BLaER1 (cell line): ENCODE data around the gene PRKAG1.

Source experiments
- H3K27ac ChIP-seq: shearing (Covaris generic); formaldehyde crosslinking; 2 replicates; pipeline ENCODE4 v1.8.1; 2022
- H3K27me3 ChIP-seq: shearing (Covaris generic); formaldehyde crosslinking; 2 replicates; pipeline ENCODE4 v1.8.1; 2022
- H3K36me3 ChIP-seq: shearing (Covaris generic); formaldehyde crosslinking; 2 replicates; pipeline ENCODE4 v1.8.1; 2022
- H3K4me1 ChIP-seq: shearing (Covaris generic); formaldehyde crosslinking; 2 replicates; pipeline ENCODE4 v1.8.1; 2022
- H3K4me2 ChIP-seq: shearing (Covaris generic); formaldehyde crosslinking; 2 replicates; pipeline ENCODE4 v1.8.1; 2022
- H3K4me3 ChIP-seq: shearing (Covaris generic); formaldehyde crosslinking; 2 replicates; pipeline ENCODE4 v1.8.1; 2022
- H3K9ac ChIP-seq: shearing (Covaris generic); formaldehyde crosslinking; 2 replicates; pipeline ENCODE4 v1.8.1; 2022
- H3K9me3 ChIP-seq: shearing (Covaris generic); formaldehyde crosslinking; 2 replicates; pipeline ENCODE4 v1.8.1; 2022
- H4K20me1 ChIP-seq: shearing (Covaris generic); formaldehyde crosslinking; 2 replicates; pipeline ENCODE4 v1.8.1; 2022
- Cebpa-rat ChIP-seq: shearing (Covaris generic); IDR thresholded peaks from 2 replicates; pipeline ENCODE4 v1.8.1; 2022

PRKAG1 gene

GRCh38 chr12:49050507-49051372 lies 32.2 kb upstream of the PRKAG1 start:
- H4K20me1 ChIP-seq, result peaks cover 100% of the 10 kb centered on the region
- no peaks in the 10 kb centered on the region for H3K27me3 ChIP-seq
- H3K9ac ChIP-seq, result no peak overlapping the region
- no peak overlapping the region for H3K4me2 ChIP-seq
- no peak for TF ChIP-seq Cebpa-rat
- no peak overlapping the region for H3K4me3 ChIP-seq
- no peaks in the 10 kb centered on the region for H3K9me3 ChIP-seq
- no peak overlapping the region for H3K27ac ChIP-seq
- peaks cover 8% of the 10 kb centered on the region for H3K4me1 ChIP-seq
- peaks cover 100% of the 10 kb centered on the region for H3K36me3 ChIP-seq

GRCh38 chr12:49049566-49050224 lies 31.1 kb upstream of the PRKAG1 start:
- Histone ChIP-seq H3K36me3 (peaks cover 100% of the 10 kb centered on the region), H3K4me2 (no peak overlapping the region)

GRCh38 chr12:49048953-49049352 lies 30.4 kb upstream of the PRKAG1 start:
- H3K27me3 ChIP-seq, result no peaks in the 10 kb centered on the region
- H3K36me3 ChIP-seq, result peaks cover 100% of the 10 kb centered on the region
- no peaks in the 10 kb centered on the region for H3K4me1 ChIP-seq
- H3K9ac ChIP-seq, result no peak overlapping the region
- peaks cover 100% of the 10 kb centered on the region for H4K20me1 ChIP-seq
- H3K9me3 ChIP-seq, result no peaks in the 10 kb centered on the region
- no peak overlapping the region for H3K4me2 ChIP-seq
- no peak overlapping the region for H3K4me3 ChIP-seq
- H3K27ac ChIP-seq, result no peak overlapping the region
- TF ChIP-seq Cebpa-rat, result no peak

More at GRCh38 chr12:49049566-49050224, 31.1 kb upstream of the PRKAG1 start:
- Histone ChIP-seq H4K20me1 (peaks cover 100% of the 10 kb centered on the region), H3K27me3 (no peaks in the 10 kb centered on the region), H3K9me3 (no peaks in the 10 kb centered on the region), H3K4me1 (no peaks in the 10 kb centered on the region), H3K27ac (no peak overlapping the region), H3K4me3 (no peak overlapping the region), H3K9ac (no peak overlapping the region)
- no peak for TF ChIP-seq Cebpa-rat

GRCh38 chr12:49046129-49046895 lies 27.7 kb upstream of the PRKAG1 start:
- peaks cover 100% of the 10 kb centered on the region for H3K36me3 ChIP-seq
- no peak for TF ChIP-seq Cebpa-rat

GRCh38 chr12:49044660-49045059 lies 26.1 kb upstream of the PRKAG1 start:
- no peak overlapping the region for H3K27ac ChIP-seq
- H3K4me2 ChIP-seq, result no peak overlapping the region
- H3K9ac ChIP-seq, result no peak overlapping the region
- no peaks in the 10 kb centered on the region for H3K9me3 ChIP-seq
- H3K4me3 ChIP-seq, result no peak overlapping the region
- H3K36me3 ChIP-seq, result peaks cover 100% of the 10 kb centered on the region
- no peak for TF ChIP-seq Cebpa-rat
- H3K4me1 ChIP-seq, result no peaks in the 10 kb centered on the region
- H3K27me3 ChIP-seq, result no peaks in the 10 kb centered on the region
- H4K20me1 ChIP-seq, result peaks cover 100% of the 10 kb centered on the region

More at GRCh38 chr12:49046129-49046895, 27.7 kb upstream of the PRKAG1 start:
- H3K27me3 ChIP-seq, result no peaks in the 10 kb centered on the region
- no peak overlapping the region for H3K27ac ChIP-seq
- peaks cover 100% of the 10 kb centered on the region for H4K20me1 ChIP-seq
- no peaks in the 10 kb centered on the region for H3K9me3 ChIP-seq
- no peaks in the 10 kb centered on the region for H3K4me1 ChIP-seq
- H3K9ac ChIP-seq, result no peak overlapping the region
- no peak overlapping the region for H3K4me2 ChIP-seq
- H3K4me3 ChIP-seq, result no peak overlapping the region

GRCh38 chr12:49043856-49044258 lies 25.3 kb upstream of the PRKAG1 start:
- no peak overlapping the region for H3K4me3 ChIP-seq
- peaks cover 100% of the 10 kb centered on the region for H4K20me1 ChIP-seq
- H3K4me2 ChIP-seq, result no peak overlapping the region
- H3K4me1 ChIP-seq, result no peaks in the 10 kb centered on the region
- no peaks in the 10 kb centered on the region for H3K9me3 ChIP-seq
- no peak for TF ChIP-seq Cebpa-rat
- H3K27ac ChIP-seq, result no peak overlapping the region
- H3K27me3 ChIP-seq, result no peaks in the 10 kb centered on the region
- peaks cover 100% of the 10 kb centered on the region for H3K36me3 ChIP-seq
- no peak overlapping the region for H3K9ac ChIP-seq

- TF ChIP-seq Cebpa-rat, result no peak
- H3K4me3 ChIP-seq, result no peak overlapping the region
Observed at GRCh38 chr12:49043241-49043640, 24.7 kb upstream of the PRKAG1 start.

GRCh38 chr12:49041881-49042484 lies 23.4 kb upstream of the PRKAG1 start:
- TF ChIP-seq Cebpa-rat, result no peak

More at GRCh38 chr12:49043241-49043640, 24.7 kb upstream of the PRKAG1 start:
- Histone ChIP-seq H3K36me3 (peaks cover 100% of the 10 kb centered on the region), H3K4me2 (no peak overlapping the region), H3K4me1 (no peaks in the 10 kb centered on the region), H3K27me3 (no peaks in the 10 kb centered on the region), H3K27ac (no peak overlapping the region), H4K20me1 (peaks cover 100% of the 10 kb centered on the region), H3K9me3 (no peaks in the 10 kb centered on the region), H3K9ac (no peak overlapping the region)

GRCh38 chr12:49041036-49041880 lies 22.7 kb upstream of the PRKAG1 start:
- Histone ChIP-seq H4K20me1 (peaks cover 100% of the 10 kb centered on the region), H3K4me3 (no peak overlapping the region), H3K36me3 (peaks cover 100% of the 10 kb centered on the region), H3K4me1 (no peaks in the 10 kb centered on the region), H3K27ac (no peak overlapping the region), H3K27me3 (no peaks in the 10 kb centered on the region), H3K4me2 (no peak overlapping the region), H3K9ac (no peak overlapping the region), H3K9me3 (no peaks in the 10 kb centered on the region)
- TF ChIP-seq Cebpa-rat, result no peak

More at GRCh38 chr12:49041881-49042484, 23.4 kb upstream of the PRKAG1 start:
- no peak overlapping the region for H3K4me3 ChIP-seq
- H3K4me2 ChIP-seq, result no peak overlapping the region
- peaks cover 100% of the 10 kb centered on the region for H3K36me3 ChIP-seq
- H3K27me3 ChIP-seq, result no peaks in the 10 kb centered on the region
- peaks cover 100% of the 10 kb centered on the region for H4K20me1 ChIP-seq
- no peaks in the 10 kb centered on the region for H3K4me1 ChIP-seq
- H3K27ac ChIP-seq, result no peak overlapping the region
- H3K9me3 ChIP-seq, result no peaks in the 10 kb centered on the region
- no peak overlapping the region for H3K9ac ChIP-seq
